Measurements from ENCODE around the gene VCAN. TPM values are rescaled to one million over a fixed set of nuclear protein-coding genes. Genes with fewer than 3 reads are reported as not detected.

The VCAN gene
- total and polyA plus RNA-seq, 3 experiments from 2014 or later = 0.24 to 0.33 TPM; not detected in 1

DNA sequence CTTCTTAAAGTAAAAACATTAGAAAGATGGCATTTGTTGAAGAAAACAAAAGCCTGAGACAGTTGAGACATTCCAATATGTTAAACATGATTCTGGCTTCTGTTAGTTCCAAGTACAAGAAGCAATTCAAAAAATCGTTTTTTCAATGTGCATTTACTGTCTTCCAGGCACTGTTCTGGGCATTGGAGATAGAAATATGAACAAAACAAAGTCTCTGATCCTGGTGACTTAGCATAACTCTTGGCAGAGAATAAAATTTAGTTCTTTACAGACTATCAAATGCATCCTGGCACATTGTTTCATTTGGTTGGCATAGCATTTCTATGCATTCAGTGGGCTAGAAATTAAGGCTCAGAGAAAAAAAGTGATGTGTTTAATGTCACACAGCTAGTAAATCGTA is 77.5 kb downstream of the VCAN start:
- no peak overlapping the region for H3K4me3 Mint-ChIP-seq
- CTCF ChIA-PET = no interaction called here
- Histone ChIP-seq H3K36me3 (ENCODE audit: insufficient read depth, low read length) (no peaks in the 10 kb centered on the region), H3K4me3 (ENCODE audit: low read length) (no peak overlapping the region), H3K9me3 (ENCODE audit: low read length) (no peaks in the 10 kb centered on the region), H3K4me1 (ENCODE audit: insufficient read depth, low read length) (no peaks in the 10 kb centered on the region), H3K27me3 (ENCODE audit: insufficient read depth, low read length, poor library complexity, severe bottlenecking) (no peaks in the 10 kb centered on the region), H3K27ac (ENCODE audit: low read depth, low read length) (no peak overlapping the region)
- H3K4me1 Mint-ChIP-seq = no peaks in the 10 kb centered on the region
- POLR2A ChIA-PET = no interaction called here
- no peaks in the 10 kb centered on the region for H3K9me3 Mint-ChIP-seq
- H3K36me3 Mint-ChIP-seq = no peaks in the 10 kb centered on the region
- peaks cover 0 to 3% of the 10 kb centered on the region in 2 donors for H3K27me3 Mint-ChIP-seq
- DNase-seq = no peak
- H3K27ac Mint-ChIP-seq = no peak overlapping the region

DNA sequence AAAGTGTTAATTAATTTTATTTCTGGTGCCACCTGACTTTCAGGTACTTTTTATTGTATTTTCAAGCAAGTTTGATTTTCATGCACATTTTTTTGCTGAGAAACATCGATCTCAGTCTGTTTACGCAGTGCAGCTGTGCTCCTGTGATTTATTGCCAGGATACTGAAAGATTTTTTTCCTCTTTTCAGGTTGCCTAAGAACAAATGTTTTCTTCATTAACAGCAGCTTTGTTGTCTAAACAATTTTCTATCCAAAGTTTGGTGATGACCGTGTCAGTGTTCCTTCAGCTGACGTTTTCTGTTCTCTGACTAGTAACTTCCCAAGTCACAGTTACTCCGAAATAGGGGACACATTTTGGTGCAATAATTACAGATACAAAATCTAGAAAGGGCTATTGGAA is 78.1 kb downstream of the VCAN start:
- Mint-ChIP-seq H3K36me3 (no peaks in the 10 kb centered on the region), H3K27me3 (peaks cover 0 to 3% of the 10 kb centered on the region in 2 donors), H3K4me3 (no peak overlapping the region), H3K9me3 (no peaks in the 10 kb centered on the region), H3K4me1 (no peaks in the 10 kb centered on the region), H3K27ac (no peak overlapping the region)
- DNase-seq = no peak
- CTCF ChIA-PET = no interaction called here
- no peaks in the 10 kb centered on the region for H3K9me3 ChIP-seq (ENCODE audit: low read length)
- no peaks in the 10 kb centered on the region for H3K36me3 ChIP-seq (ENCODE audit: insufficient read depth, low read length)
- H3K27me3 ChIP-seq (ENCODE audit: insufficient read depth, low read length, poor library complexity, severe bottlenecking) = no peaks in the 10 kb centered on the region
- H3K4me1 ChIP-seq (ENCODE audit: insufficient read depth, low read length) = no peaks in the 10 kb centered on the region
- POLR2A ChIA-PET = no interaction called here
- no peak overlapping the region for H3K27ac ChIP-seq (ENCODE audit: low read depth, low read length)
- no peak overlapping the region for H3K4me3 ChIP-seq (ENCODE audit: low read length)

DNA sequence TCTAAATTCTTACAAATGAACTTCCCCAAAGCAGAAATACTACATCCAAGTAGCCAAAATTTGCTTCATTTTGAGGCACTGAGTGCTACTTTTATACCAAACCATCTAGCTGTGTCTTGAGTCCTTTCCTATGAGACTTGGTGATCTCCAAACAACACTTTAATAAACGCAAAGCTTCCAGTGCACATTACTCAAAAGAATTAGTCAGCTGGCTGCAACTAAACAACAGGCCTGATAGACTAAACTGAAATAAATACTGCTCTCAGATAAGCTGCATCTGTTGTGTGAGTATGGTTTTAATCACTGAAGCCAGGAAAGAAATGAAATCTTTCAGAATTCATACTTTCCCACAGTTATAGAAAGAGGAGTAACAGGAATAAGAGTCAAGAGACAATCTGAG is 80.3 kb downstream of the VCAN start:
- H3K9me3 Mint-ChIP-seq = no peaks in the 10 kb centered on the region
- Histone ChIP-seq H3K27me3 (ENCODE audit: insufficient read depth, low read length, poor library complexity, severe bottlenecking) (no peaks in the 10 kb centered on the region), H3K4me3 (ENCODE audit: low read length) (no peak overlapping the region), H3K36me3 (ENCODE audit: insufficient read depth, low read length) (no peaks in the 10 kb centered on the region), H3K4me1 (ENCODE audit: insufficient read depth, low read length) (no peaks in the 10 kb centered on the region), H3K27ac (ENCODE audit: low read depth, low read length) (no peak overlapping the region), H3K9me3 (ENCODE audit: low read length) (no peaks in the 10 kb centered on the region)
- DNase-seq = no peak
- H3K36me3 Mint-ChIP-seq = no peaks in the 10 kb centered on the region
- ChIA-PET POLR2A (no interaction called here), CTCF (no interaction called here)
- H3K4me1 Mint-ChIP-seq = no peaks in the 10 kb centered on the region
- H3K4me3 Mint-ChIP-seq = no peak overlapping the region
- H3K27me3 Mint-ChIP-seq = peaks cover 0 to 3% of the 10 kb centered on the region in 2 donors
- H3K27ac Mint-ChIP-seq = no peak overlapping the region

GRCh38 chr5:83552275-83552674 is 80.7 kb downstream of the VCAN start:
- Histone ChIP-seq H3K9me3 (ENCODE audit: low read length) (no peaks in the 10 kb centered on the region), H3K27ac (ENCODE audit: low read depth, low read length) (no peak overlapping the region), H3K36me3 (ENCODE audit: insufficient read depth, low read length) (no peaks in the 10 kb centered on the region), H3K4me3 (ENCODE audit: low read length) (no peak overlapping the region), H3K27me3 (ENCODE audit: insufficient read depth, low read length, poor library complexity, severe bottlenecking) (no peaks in the 10 kb centered on the region), H3K4me1 (ENCODE audit: insufficient read depth, low read length) (no peaks in the 10 kb centered on the region)
- Mint-ChIP-seq H3K36me3 (no peaks in the 10 kb centered on the region), H3K4me1 (no peaks in the 10 kb centered on the region), H3K4me3 (no peak overlapping the region), H3K27ac (no peak overlapping the region), H3K9me3 (no peaks in the 10 kb centered on the region), H3K27me3 (peaks cover 0 to 3% of the 10 kb centered on the region in 2 donors)
- CTCF ChIA-PET = no interaction called here
- no peak for DNase-seq
- POLR2A ChIA-PET = no interaction called here

GRCh38 chr5:83553000-83553486 is 81.5 kb downstream of the VCAN start:
- Mint-ChIP-seq H3K27ac (no peak overlapping the region), H3K4me1 (no peaks in the 10 kb centered on the region), H3K36me3 (no peaks in the 10 kb centered on the region), H3K27me3 (peaks cover 0 to 3% of the 10 kb centered on the region in 2 donors), H3K4me3 (no peak overlapping the region), H3K9me3 (no peaks in the 10 kb centered on the region)
- DNase-seq = no peak
- Histone ChIP-seq H3K9me3 (ENCODE audit: low read length) (no peaks in the 10 kb centered on the region), H3K27ac (ENCODE audit: low read depth, low read length) (no peak overlapping the region), H3K27me3 (ENCODE audit: insufficient read depth, low read length, poor library complexity, severe bottlenecking) (no peaks in the 10 kb centered on the region), H3K36me3 (ENCODE audit: insufficient read depth, low read length) (no peaks in the 10 kb centered on the region), H3K4me3 (ENCODE audit: low read length) (no peak overlapping the region), H3K4me1 (ENCODE audit: insufficient read depth, low read length) (no peaks in the 10 kb centered on the region)
- CTCF ChIA-PET = no interaction called here
- POLR2A ChIA-PET = no interaction called here

DNA sequence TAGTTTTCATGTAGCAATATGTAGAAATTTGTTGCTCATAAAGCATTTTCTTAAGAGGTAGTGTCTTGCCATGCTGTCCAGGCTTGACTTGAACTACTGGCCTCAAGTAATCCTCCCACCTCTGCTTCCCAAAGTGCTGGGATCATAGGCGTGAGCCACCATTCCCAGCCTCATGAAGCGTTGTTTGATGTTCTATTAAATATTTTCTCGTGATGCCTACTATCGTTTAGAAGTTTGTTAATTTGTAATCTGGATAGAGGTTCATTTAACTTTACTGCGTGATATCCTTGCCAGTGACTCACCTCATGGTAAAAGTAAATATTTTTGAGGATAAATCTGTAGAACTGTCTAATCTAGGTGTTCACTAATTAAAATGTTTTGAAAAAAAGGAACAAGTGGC is 82.6 kb downstream of the VCAN start:
- Histone ChIP-seq H3K9me3 (ENCODE audit: low read length) (no peaks in the 10 kb centered on the region), H3K27ac (ENCODE audit: low read depth, low read length) (no peak overlapping the region), H3K27me3 (ENCODE audit: insufficient read depth, low read length, poor library complexity, severe bottlenecking) (no peaks in the 10 kb centered on the region), H3K4me3 (ENCODE audit: low read length) (no peak overlapping the region), H3K36me3 (ENCODE audit: insufficient read depth, low read length) (no peaks in the 10 kb centered on the region), H3K4me1 (ENCODE audit: insufficient read depth, low read length) (no peaks in the 10 kb centered on the region)
- Mint-ChIP-seq H3K27me3 (peaks cover 0 to 2% of the 10 kb centered on the region in 2 donors), H3K36me3 (no peaks in the 10 kb centered on the region), H3K9me3 (no peaks in the 10 kb centered on the region), H3K4me1 (no peaks in the 10 kb centered on the region), H3K27ac (no peak overlapping the region), H3K4me3 (no peak overlapping the region)
- POLR2A ChIA-PET = no interaction called here
- DNase-seq = no peak
- CTCF ChIA-PET = no interaction called here

GRCh38 chr5:83554686-83555085 is 83.1 kb downstream of the VCAN start:
- Histone ChIP-seq H3K27me3 (ENCODE audit: insufficient read depth, low read length, poor library complexity, severe bottlenecking) (no peaks in the 10 kb centered on the region), H3K27ac (ENCODE audit: low read depth, low read length) (no peak overlapping the region), H3K36me3 (ENCODE audit: insufficient read depth, low read length) (no peaks in the 10 kb centered on the region), H3K4me3 (ENCODE audit: low read length) (no peak overlapping the region), H3K4me1 (ENCODE audit: insufficient read depth, low read length) (no peaks in the 10 kb centered on the region), H3K9me3 (ENCODE audit: low read length) (no peaks in the 10 kb centered on the region)
- no peak for DNase-seq
- ChIA-PET CTCF (no interaction called here), POLR2A (no interaction called here)
- Mint-ChIP-seq H3K4me3 (no peak overlapping the region), H3K27ac (no peak overlapping the region), H3K4me1 (no peaks in the 10 kb centered on the region), H3K27me3 (no peaks in the 10 kb centered on the region), H3K9me3 (no peaks in the 10 kb centered on the region), H3K36me3 (no peaks in the 10 kb centered on the region)

DNA sequence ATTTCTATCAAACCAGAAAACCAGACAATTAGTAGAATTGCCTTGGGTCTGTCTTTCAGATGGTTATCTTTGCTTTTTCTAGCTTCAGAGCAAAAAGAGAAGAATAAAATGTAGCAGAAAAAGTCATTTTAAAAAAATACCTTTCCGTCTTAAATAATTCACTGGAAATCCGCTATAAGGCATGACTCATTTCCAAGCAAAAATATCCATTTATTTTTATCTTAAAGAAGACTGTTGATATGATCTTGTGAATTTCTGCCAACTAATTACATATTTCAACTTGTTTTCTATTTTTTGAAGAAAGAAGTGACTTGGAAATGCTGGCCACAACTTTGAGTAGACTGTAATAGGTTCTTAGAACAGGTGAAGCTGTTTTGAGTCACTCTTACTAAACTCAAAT is 83.7 kb downstream of the VCAN start:
- Mint-ChIP-seq H3K4me1 (no peaks in the 10 kb centered on the region), H3K36me3 (no peaks in the 10 kb centered on the region), H3K4me3 (no peak overlapping the region), H3K9me3 (no peaks in the 10 kb centered on the region), H3K27me3 (no peaks in the 10 kb centered on the region), H3K27ac (no peak overlapping the region)
- no peaks in the 10 kb centered on the region for H3K4me1 ChIP-seq (ENCODE audit: insufficient read depth, low read length)
- DNase-seq = no peak
- H3K36me3 ChIP-seq (ENCODE audit: insufficient read depth, low read length) = no peaks in the 10 kb centered on the region
- H3K27me3 ChIP-seq (ENCODE audit: insufficient read depth, low read length, poor library complexity, severe bottlenecking) = no peaks in the 10 kb centered on the region
- POLR2A ChIA-PET = no interaction called here
- H3K27ac ChIP-seq (ENCODE audit: low read depth, low read length) = no peak overlapping the region
- H3K4me3 ChIP-seq (ENCODE audit: low read length) = no peak overlapping the region
- H3K9me3 ChIP-seq (ENCODE audit: low read length) = no peaks in the 10 kb centered on the region
- CTCF ChIA-PET = no interaction called here

DNA sequence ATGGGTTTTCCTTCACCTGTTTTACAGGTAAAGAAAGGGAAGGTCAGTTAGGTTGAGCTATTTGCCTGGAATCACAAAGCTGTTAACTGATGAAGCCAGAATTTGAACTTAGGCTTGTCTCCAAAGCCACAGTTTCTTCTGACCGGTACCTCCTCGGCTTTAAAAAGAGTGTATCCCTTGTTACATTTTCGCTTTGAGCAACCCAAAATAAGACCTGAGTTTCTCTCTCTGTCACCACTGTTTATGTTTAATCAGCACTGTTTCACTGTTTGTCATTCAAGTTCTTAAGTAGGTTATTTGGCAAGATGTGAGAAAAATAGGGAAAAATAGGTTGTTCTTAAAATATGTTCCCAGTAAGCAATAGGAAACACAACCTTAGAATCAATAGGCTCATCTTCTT is 84.6 kb downstream of the VCAN start:
- ChIA-PET CTCF (no interaction called here), POLR2A (no interaction called here)
- Mint-ChIP-seq H3K4me3 (no peak overlapping the region), H3K27me3 (no peaks in the 10 kb centered on the region), H3K9me3 (no peaks in the 10 kb centered on the region), H3K4me1 (no peaks in the 10 kb centered on the region), H3K36me3 (no peaks in the 10 kb centered on the region), H3K27ac (no peak overlapping the region)
- no peaks in the 10 kb centered on the region for H3K4me1 ChIP-seq (ENCODE audit: insufficient read depth, low read length)
- no peak for DNase-seq
- no peak overlapping the region for H3K27ac ChIP-seq (ENCODE audit: low read depth, low read length)
- no peak overlapping the region for H3K4me3 ChIP-seq (ENCODE audit: low read length)
- H3K9me3 ChIP-seq (ENCODE audit: low read length) = no peaks in the 10 kb centered on the region
- H3K36me3 ChIP-seq (ENCODE audit: insufficient read depth, low read length) = no peaks in the 10 kb centered on the region
- no peaks in the 10 kb centered on the region for H3K27me3 ChIP-seq (ENCODE audit: insufficient read depth, low read length, poor library complexity, severe bottlenecking)

Data from CD8-positive, alpha-beta memory T cell (primary cell).